ENCODE data around the gene CTDP1.

- TF ChIP-seq CTCF (conservative IDR thresholded peaks at IDR 0.05; ENCODE audit: low read depth, low read length) (no peak), EZH2 (IDR thresholded peaks at IDR 0.05; ENCODE audit: borderline replicate concordance, low read depth, low read length, poor library complexity, severe bottlenecking) (no peak)
Measured at GRCh38 chr18:79684283-79684631, 4.7 kb downstream of the CTDP1 start.

All from A673 (cell line).